C4-2B (cell line): Measurements from ENCODE around the gene SLCO6A1.

Experiments used
- CTCF ChIP-seq: fragments of 450-650 bp; conservative IDR thresholded peaks from 2 replicates; pipeline ENCODE4 v1.5.1; 2017; ENCODE audit warnings: mild to moderate bottlenecking
- ZFX ChIP-seq: fragments of 450-650 bp; IDR thresholded peaks from 2 replicates; pipeline ENCODE4 v1.6.1; 2017

- TF ChIP-seq CTCF (no peak), ZFX (no peak)
Observed at GRCh38 chr5:102529031-102529430, 30.2 kb upstream of the SLCO6A1 start.
